Activated CD4-positive, CD25-positive, alpha-beta regulatory T cell treated with anti-CD3 and anti-CD28 coated beads, Interleukin-2, amount 50 U/mL, for 16 hours (primary cell): ENCODE results near the gene HTT-AS.
"Not testable (repeated sequence)": the region's sequence is repeated elsewhere in the genome, so short reads cannot be mapped to it uniquely, and the experiment has no call there.

Source experiments
- DNase-seq: peaks from one replicate; pipeline ENCODE4 v3.0.0-alpha.2; 2020; ENCODE audit warnings: low read depth, low spot score

HTT-AS gene

GRCh38 chr4:3074078-3074845, at the start of gene HTT-AS, which contains the start of gene HTT:
TSS of gene HTT-AS (minus strand) at chr4:3074538.
TSS of gene HTT (plus strand) at chr4:3074681. CDS start at chr4:3074826, 145 bp downstream.
- DNase-seq = peak; percentile 91

DNA sequence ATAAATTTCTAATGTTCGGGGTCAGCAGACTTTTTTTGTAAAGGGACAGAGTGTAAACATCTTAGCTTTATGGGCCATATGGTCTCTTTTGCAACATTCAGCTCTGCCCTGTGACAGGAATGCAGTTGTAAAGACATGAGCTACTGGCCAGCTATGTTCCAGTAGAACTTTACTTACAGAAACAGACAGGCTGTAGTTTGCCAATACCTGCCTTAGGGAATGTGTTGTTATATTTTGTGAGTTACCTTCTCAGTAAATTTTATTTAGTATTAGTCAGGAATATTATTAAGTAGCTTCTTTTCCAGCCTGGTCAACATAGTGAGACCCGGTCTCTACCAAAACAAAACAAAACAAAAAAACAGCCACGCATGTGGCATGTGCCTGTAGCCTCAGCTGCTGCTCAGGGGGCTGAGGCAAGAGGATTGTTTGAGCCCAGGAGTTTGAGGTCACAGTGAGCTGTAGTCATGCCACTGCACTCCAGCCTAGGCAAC, 48.9 kb upstream of the HTT-AS start:
- no peak for DNase-seq

DNA sequence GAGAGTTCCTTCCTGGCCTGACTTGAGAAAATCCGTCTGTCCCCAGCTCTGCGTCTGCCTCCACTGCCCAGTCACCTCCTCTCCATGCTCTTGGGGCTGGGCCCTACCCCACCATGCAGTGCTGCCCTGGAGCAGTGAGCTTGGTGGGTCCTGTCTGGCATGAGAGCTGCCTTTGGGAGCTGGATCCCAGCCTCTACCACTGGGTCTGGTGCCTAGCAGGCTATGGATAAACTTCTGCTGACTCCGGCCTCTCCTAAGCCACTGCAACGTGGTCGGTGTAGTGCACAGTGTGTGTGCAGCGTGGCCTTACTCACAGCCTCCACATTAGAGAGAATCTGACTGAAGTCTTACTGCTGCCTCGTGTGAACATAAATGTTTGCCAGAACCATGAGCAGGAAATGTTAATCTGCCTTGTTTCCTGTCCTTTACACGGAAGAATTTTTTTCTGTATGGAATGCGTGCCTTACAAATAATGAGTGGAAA, 47.8 kb upstream of the HTT-AS start:
- DNase-seq = no peak

DNA sequence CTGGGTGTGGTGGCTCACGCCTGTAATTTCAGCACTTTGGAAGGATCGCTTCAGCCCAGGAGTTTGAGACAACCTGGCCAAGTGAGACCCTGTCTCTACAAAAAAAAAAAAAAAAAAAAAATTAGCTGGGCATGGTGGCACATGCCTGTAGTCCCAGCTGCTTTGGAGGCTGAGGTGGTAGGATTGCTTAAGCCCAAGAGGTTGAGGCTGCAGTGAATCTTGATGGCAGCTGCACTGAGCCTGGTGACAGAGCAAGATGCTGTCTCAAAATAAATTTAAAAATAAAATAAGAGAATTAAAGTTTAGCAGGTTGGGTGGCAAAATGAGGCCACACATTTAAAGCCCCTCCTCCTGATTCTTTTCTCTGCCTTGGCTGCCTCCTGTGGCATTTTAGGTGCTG, 47.3 kb upstream of the HTT-AS start:
- DNase-seq = no peak

DNA sequence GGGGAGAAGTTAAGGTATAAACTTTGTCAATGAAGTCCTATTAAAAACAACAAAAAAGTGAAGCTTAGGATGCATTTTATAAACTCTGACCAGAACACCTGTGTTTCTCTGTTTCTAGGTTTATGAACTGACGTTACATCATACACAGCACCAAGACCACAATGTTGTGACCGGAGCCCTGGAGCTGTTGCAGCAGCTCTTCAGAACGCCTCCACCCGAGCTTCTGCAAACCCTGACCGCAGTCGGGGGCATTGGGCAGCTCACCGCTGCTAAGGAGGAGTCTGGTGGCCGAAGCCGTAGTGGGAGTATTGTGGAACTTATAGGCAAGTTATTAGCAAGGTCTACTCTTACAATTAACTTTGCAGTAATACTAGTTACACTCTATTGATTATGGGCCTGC, 46.8 kb upstream of the HTT-AS start:
- no peak for DNase-seq

GRCh38 chr4:3119464-3119863, 45.1 kb upstream of the HTT-AS start:
- no peak for DNase-seq

DNA sequence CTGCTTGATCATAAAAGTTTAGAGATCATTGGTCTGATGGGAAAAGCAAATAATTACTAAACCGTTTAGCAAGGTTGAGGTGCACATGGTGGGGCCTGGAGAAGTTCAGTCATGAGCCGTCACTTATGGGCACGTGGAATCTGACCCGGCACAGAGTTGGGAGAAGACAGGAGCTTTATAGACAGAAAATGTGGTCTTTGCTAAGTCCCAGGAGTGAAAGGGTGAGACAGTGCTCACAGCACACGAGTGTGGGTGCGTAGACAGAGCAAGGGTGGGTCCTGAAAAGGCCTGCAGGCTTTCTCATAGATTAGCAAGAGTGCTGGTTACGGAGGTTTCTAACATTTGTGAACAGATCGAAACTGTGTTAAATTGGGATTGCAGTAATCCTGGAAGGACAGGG, 44.0 kb upstream of the HTT-AS start:
- no peak for DNase-seq

GRCh38 chr4:3116955-3117354, 42.6 kb upstream of the HTT-AS start:
- DNase-seq = no peak

DNA sequence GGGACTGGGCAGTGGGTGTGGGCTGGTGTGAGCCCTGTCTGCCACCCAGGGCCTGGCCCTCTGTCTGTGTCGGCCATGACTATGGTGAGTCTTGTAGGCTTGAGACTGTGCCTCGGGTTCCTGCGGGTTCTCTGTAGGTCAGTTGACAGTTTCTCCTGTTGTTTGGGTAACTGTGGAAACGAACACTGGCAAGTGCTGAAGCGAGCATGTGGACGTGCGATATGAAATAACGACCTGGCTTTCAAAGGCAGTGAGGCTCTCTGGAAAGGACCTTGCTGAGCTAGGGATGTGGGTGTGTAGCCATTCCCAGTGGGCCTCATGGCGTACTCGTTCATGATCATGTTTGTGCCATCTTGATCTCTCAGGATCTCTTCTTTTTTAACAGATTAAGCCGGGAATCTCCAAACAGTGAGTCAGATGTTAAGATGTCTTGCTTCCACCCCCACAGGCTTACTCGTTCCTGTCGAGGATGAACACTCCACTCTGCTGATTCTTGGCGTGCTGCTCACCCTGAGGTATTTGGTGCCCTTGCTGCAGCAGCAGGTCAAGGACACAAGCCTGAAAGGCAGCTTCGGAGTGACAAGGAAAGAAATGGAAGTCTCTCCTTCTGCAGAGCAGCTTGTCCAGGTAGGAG, 41.4 kb upstream of the HTT-AS start:
- no peak for DNase-seq

DNA sequence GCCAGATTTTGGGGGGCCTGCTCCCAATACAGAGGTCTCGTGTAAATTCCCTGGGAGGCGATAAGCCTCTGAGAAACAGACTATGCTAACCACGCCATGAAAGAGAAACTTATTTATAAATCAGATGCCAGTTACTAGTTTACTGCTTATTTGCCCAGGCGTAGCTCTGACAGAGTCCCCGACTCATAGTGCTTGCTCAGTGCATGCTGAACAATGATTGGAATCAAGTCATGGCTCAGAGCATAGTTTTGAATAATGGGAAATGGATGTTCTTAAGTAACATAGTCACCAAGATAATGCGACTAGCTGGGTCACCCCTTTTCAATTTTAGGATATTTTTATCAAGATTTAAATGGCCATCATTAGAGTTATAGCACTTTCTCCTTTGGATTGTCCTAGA, 40.0 kb upstream of the HTT-AS start:
- no peak for DNase-seq

GRCh38 chr4:3112609-3113469, 38.5 kb upstream of the HTT-AS start:
- DNase-seq = no peak

- DNase-seq = no peak
Observed at GRCh38 chr4:3112201-3112600, 37.9 kb upstream of the HTT-AS start.

GRCh38 chr4:3111461-3111860, 37.1 kb upstream of the HTT-AS start:
- DNase-seq = no peak

DNA sequence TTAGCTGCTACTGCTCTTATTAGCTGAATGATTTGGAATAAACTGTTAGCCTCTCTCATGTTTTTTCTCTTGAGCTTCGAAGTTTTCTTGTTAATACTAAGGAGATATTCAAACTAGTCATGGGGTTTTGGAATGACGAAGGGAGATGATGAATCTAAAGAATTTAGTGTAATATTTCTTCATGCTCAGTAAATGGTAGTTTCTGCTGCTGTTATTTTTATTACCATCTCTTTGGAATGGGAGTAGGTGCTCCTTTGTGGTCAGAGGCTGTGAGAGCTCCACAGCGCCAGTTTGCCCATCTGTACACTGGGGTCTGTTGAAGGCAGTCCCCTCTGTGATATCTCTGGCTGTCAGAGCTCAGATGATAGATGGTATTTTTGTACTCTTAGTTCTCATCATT, 33.9 kb upstream of the HTT-AS start:
- no peak for DNase-seq

- no peak for DNase-seq
Observed at GRCh38 chr4:3107691-3108121, 33.4 kb upstream of the HTT-AS start.

DNA sequence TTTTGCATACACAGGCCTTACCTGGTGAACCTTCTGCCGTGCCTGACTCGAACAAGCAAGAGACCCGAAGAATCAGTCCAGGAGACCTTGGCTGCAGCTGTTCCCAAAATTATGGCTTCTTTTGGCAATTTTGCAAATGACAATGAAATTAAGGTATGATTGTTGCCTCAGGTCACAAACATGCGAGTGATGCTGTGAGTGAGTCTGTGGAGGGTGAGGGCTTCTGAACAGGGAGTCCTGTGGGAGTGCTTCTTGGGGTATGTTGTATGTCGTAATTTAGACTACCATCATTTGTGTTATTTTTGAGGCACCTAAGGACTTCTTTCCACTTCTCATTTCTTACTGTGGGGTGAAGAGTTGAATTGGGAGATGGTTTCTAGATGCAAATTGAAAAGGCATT, 32.9 kb upstream of the HTT-AS start:
- DNase-seq = no peak

- DNase-seq = peak; percentile 72
Observed at GRCh38 chr4:3106339-3107186, 32.2 kb upstream of the HTT-AS start.

GRCh38 chr4:3098346-3098745, 24.0 kb upstream of the HTT-AS start:
- no peak for DNase-seq

- no peak for DNase-seq
Observed at GRCh38 chr4:3096202-3096601, 21.9 kb upstream of the HTT-AS start.

- DNase-seq = not testable (repeated sequence)
Observed at GRCh38 chr4:3094701-3095100, 20.4 kb upstream of the HTT-AS start.

- no peak for DNase-seq
Observed at GRCh38 chr4:3091464-3091863, 17.1 kb upstream of the HTT-AS start.
